NT2/D1 (cell line): ENCODE results near the gene SPTBN2.

Experiments used
- SUZ12 ChIP-seq: IDR thresholded peaks from 2 replicates; pipeline ENCODE4 v1.6.1; 2011; ENCODE audit not compliant: insufficient read length, insufficient read depth; ENCODE audit errors: extremely low read depth
- YY1 ChIP-seq: IDR thresholded peaks from 2 replicates; pipeline ENCODE4 v1.6.1; 2011; ENCODE audit not compliant: insufficient read length, insufficient read depth
- ZNF274 ChIP-seq: IDR thresholded peaks from 2 replicates; pipeline ENCODE4 v1.6.1; 2011; ENCODE audit warnings: mild to moderate bottlenecking, low read depth, low read length

GRCh38 chr11:66691311-66691980 is 37.6 kb downstream of the SPTBN2 start:
- TF ChIP-seq YY1 = no peak
- no peak for TF ChIP-seq ZNF274
- TF ChIP-seq SUZ12 = no peak
